Stimulated activated CD4-positive, alpha-beta T cell treated with anti-CD3 and anti-CD28 coated beads, Interleukin-2, amount 100 ng/mL, for 24 hours (primary cell): ENCODE data around the gene NAV2.

ENCODE experiments used
- DNase-seq, 2 donors: peaks; one replicate each; pipeline ENCODE4 v3.0.0-alpha.2; 2020

NAV2 gene

GRCh38 chr11:20030472-20030871 lies 317.8 kb downstream of the NAV2 start:
- DNase-seq, result no peak

- no peak for DNase-seq
These were observed 318.7 kb downstream of the NAV2 start for GRCh38 chr11:20031155-20032001.

- DNase-seq, result no peak
These were observed 319.5 kb downstream of the NAV2 start for GRCh38 chr11:20032127-20032526.

- DNase-seq, result no peak
These were observed 320.1 kb downstream of the NAV2 start for GRCh38 chr11:20032577-20033260.

- DNase-seq, result no peak
These were observed 321.2 kb downstream of the NAV2 start for GRCh38 chr11:20033806-20034205.

- no peak for DNase-seq
These were observed 322.3 kb downstream of the NAV2 start for GRCh38 chr11:20034941-20035340.

- DNase-seq, result no peak
These were observed 322.7 kb downstream of the NAV2 start for GRCh38 chr11:20035375-20035700.

- no peak for DNase-seq
These were observed 323.3 kb downstream of the NAV2 start for GRCh38 chr11:20035701-20036601.

GRCh38 chr11:20036626-20037335 lies 324.1 kb downstream of the NAV2 start:
- DNase-seq, result no peak

GRCh38 chr11:20037396-20038153 lies 324.9 kb downstream of the NAV2 start:
- DNase-seq, result no peak

GRCh38 chr11:20038412-20038811 lies 325.8 kb downstream of the NAV2 start:
- DNase-seq, result no peak

GRCh38 chr11:20038972-20039371 lies 326.3 kb downstream of the NAV2 start:
- no peak for DNase-seq

GRCh38 chr11:20041499-20041898 lies 328.9 kb downstream of the NAV2 start:
- DNase-seq, result no peak

GRCh38 chr11:20042045-20042639 lies 329.5 kb downstream of the NAV2 start:
- no peak for DNase-seq

- DNase-seq, result no peak
These were observed 330.2 kb downstream of the NAV2 start for GRCh38 chr11:20042811-20043341.

GRCh38 chr11:20043992-20044391 lies 331.4 kb downstream of the NAV2 start:
- no peak for DNase-seq

GRCh38 chr11:20045098-20045688 lies 332.6 kb downstream of the NAV2 start:
- DNase-seq, result no peak

- no peak for DNase-seq
These were observed 333.8 kb downstream of the NAV2 start for GRCh38 chr11:20046416-20046815.

GRCh38 chr11:20047006-20047768 lies 334.6 kb downstream of the NAV2 start:
- DNase-seq, result no peak

- no peak for DNase-seq
These were observed 335.1 kb downstream of the NAV2 start for GRCh38 chr11:20047769-20048154.
